Testis (tissue), 3 donors: ENCODE data around the gene NUP35. TPM values are rescaled to one million over a fixed set of nuclear protein-coding genes. Genes with fewer than 3 reads are reported as not detected.

Experiments
- DNase-seq: peaks from one replicate; pipeline ENCODE4 v3.0.0-alpha.2; 2019
- H3K27ac ChIP-seq, 2 donors: fragments of 200-600 bp; sonication (generic); one replicate each; pipeline ENCODE4 v1.5.1; 2019
- H3K27me3 ChIP-seq: fragments of 200-600 bp; sonication (generic); one replicate; pipeline ENCODE4 v1.5.1; 2019
- H3K36me3 ChIP-seq: fragments of 200-600 bp; sonication (generic); one replicate; pipeline ENCODE4 v1.5.1; 2017; ENCODE audit warnings: low read depth; ENCODE audit errors: missing control alignments
- H3K4me1 ChIP-seq: fragments of 200-600 bp; sonication (generic); one replicate; pipeline ENCODE4 v1.5.1; 2019
- H3K4me3 ChIP-seq, 2 donors: fragments of 200-600 bp; sonication (generic); one replicate each; pipeline ENCODE4 v1.5.1; 2017 to 2019
- H3K9me3 ChIP-seq: fragments of 200-600 bp; sonication (generic); one replicate; pipeline ENCODE4 v1.5.1; 2017
- POLR2A ChIP-seq: fragments of 450-650 bp; IDR thresholded peaks from one replicate; pipeline ENCODE4 v1.6.1; 2017; ENCODE audit warnings: antibody characterized with exemption, mild to moderate bottlenecking, moderate library complexity
- WGBS, 2 donors: methylation state at CpG; one replicate each; pipeline ENCODE4 v1.1.5; 2018; 5-methylcytosine and 5-hydroxymethylcytosine counted together
- intact Hi-C: fragments of 100-400 bp; cut with DNase I; formaldehyde crosslinking; loops from one replicate; pipeline ENCODE4 v1.15.1; 2023; ENCODE audit warnings: low total_unique reads
- polyA plus RNA-seq: library from polyadenylated mRNA; stranded (reverse); fragments of 350-450 nt; fragmentation: Illumina TruSeq; extraction: RNeasy Lipid Tissue Mini Kit (QIAGEN cat#74804); gene quantifications from one replicate; pipeline ENCODE4 v1.2.3, GENCODE V29; 2014; ENCODE audit warnings: low read depth, low replicate concordance; ENCODE audit not compliant: insufficient read depth
- total RNA-seq, 2 donors: library from RNA; depleted of rRNA; stranded (reverse); fragments of >200 nt; gene quantifications; one replicate each; pipeline ENCODE4 v1.2.3, GENCODE V29; 2016
- TF ChIP-seq, protein P1 (sequence below), 3 experiments: fragments of 450-650 bp in 2 of 3; fragments of 200-600 bp in 1 of 3; sonication (generic) in 1 of 3; IDR thresholded peaks; one replicate each; pipeline ENCODE4 v1.5.1; 2016 to 2019; ENCODE audit warnings: antibody characterized with exemption in 3 of 3, mild to moderate bottlenecking in 2 of 3, moderate library complexity in 1 of 3

NUP35 gene
- total and polyA plus RNA-seq, 3 donors from 2014 or later: 29.9 to 54.8 (median 35.9) TPM

DNA sequence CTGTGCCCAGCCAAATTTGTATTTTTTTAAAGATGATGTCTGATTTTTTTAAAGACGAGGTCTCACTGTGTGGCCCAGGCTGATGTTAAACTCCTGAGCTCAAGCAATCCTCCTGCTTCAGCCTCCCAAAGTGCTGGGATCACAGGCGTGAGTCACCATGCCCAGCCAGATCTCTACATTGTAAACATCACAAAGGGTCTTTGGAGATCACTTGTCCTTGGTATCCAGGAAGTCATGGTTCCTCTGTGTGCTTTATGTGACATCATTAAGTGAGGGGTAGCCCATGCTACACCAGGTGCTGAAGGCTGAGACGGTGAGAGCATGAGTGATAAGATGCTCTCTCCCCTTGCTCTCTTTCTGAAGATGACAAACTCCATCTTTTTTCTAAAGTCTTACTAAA, 7.0 kb upstream of the NUP35 start:
- Histone ChIP-seq H3K4me3 (no peak overlapping the region), H3K9me3 (no peaks in the 10 kb centered on the region), H3K27me3 (no peaks in the 10 kb centered on the region), H3K27ac (no peak overlapping the region), H3K36me3 (no peaks in the 10 kb centered on the region), H3K4me1 (no peaks in the 10 kb centered on the region)
- intact Hi-C loops: no loop called here
- TF ChIP-seq POLR2A: no peak
- TF ChIP-seq, protein P1, sequence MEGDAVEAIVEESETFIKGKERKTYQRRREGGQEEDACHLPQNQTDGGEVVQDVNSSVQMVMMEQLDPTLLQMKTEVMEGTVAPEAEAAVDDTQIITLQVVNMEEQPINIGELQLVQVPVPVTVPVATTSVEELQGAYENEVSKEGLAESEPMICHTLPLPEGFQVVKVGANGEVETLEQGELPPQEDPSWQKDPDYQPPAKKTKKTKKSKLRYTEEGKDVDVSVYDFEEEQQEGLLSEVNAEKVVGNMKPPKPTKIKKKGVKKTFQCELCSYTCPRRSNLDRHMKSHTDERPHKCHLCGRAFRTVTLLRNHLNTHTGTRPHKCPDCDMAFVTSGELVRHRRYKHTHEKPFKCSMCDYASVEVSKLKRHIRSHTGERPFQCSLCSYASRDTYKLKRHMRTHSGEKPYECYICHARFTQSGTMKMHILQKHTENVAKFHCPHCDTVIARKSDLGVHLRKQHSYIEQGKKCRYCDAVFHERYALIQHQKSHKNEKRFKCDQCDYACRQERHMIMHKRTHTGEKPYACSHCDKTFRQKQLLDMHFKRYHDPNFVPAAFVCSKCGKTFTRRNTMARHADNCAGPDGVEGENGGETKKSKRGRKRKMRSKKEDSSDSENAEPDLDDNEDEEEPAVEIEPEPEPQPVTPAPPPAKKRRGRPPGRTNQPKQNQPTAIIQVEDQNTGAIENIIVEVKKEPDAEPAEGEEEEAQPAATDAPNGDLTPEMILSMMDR (IDR thresholded peaks at IDR 0.05): no peak
- DNase-seq: no peak
- 79 to 83% methylated on average over 3 of the region's 3 CpGs for WGBS, 2 donors

DNA sequence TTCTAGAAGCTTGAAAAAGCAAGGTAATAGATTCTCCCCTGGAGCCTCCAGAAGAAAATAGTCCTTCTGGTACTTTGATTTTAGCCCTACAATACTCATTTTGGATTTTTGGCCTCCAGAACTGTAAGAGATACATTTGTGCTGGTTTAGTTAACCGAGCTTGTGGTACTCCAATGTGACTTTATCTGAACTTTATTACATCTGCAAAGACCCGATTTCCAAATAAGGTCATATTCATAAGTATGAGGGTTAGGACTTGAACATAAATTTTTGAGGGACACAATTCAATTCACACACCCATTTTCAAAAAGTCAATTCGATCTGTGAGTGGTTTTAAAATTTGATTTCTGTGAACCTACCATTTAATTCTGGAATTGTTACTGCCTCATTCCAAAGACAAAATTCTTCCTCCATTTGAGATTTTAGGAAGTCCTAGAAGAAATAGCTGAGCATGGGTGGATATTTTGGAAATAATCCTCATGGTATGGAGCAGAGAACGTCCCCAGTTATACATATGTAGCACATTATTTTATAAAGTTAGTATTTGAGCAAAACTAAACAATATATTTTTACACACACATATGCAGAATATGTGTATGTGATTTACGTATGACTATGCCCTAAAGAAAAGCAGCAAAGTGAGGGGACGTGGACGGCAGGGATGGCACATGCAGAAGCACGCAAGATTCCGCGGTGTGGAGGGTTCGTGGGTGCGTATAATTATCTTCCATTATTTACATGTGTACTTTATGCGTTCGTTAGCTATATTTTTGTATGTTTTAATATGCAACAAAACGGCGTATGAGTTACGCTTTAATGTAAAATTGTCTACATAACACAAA, 905 bp upstream of the NUP35 start:
- TF ChIP-seq POLR2A: no peak
- TF ChIP-seq, protein P1 (IDR thresholded peaks at IDR 0.05): no peak
- Histone ChIP-seq H3K27me3 (no peaks in the 10 kb centered on the region), H3K27ac (peak overlapping the region; percentile 85 to 87), H3K9me3 (no peaks in the 10 kb centered on the region), H3K4me1 (peaks cover 3% of the 10 kb centered on the region), H3K4me3 (peak overlapping the region; percentile 83 to 88), H3K36me3 (no peaks in the 10 kb centered on the region)
- DNase-seq: no peak
- WGBS, 2 donors: 20 to 21% methylated on average over 17 of the region's 17 CpGs
- intact Hi-C loops: no loop called here

DNA sequence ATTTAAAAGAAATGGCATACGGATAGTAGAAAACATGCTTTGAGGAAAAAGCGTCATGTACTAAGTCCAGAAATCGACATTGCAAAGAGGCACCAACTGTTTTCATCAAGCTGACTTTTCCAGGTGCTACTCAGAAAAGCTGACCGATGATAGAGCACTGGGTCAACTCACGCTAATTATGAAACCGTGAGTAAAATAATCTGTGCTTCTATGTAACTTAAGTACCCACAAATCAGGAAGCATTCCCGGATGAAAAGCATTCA, 353 bp upstream of the NUP35 start:
- H3K27me3 ChIP-seq: no peaks in the 10 kb centered on the region
- TF ChIP-seq POLR2A: no peak
- TF ChIP-seq, protein P1 (IDR thresholded peaks at IDR 0.05): no peak
- no peaks in the 10 kb centered on the region for H3K36me3 ChIP-seq
- no peaks in the 10 kb centered on the region for H3K9me3 ChIP-seq
- H3K4me1 ChIP-seq: peaks cover 3% of the 10 kb centered on the region
- 0 to 1% methylated on average over 7 of the region's 7 CpGs for WGBS, 2 donors
- H3K4me3 ChIP-seq: peak overlapping the region; percentile 83 to 88
- intact Hi-C loops: no loop called here
- DNase-seq: no peak
- peak overlapping the region; percentile 85 to 87 for H3K27ac ChIP-seq

DNA sequence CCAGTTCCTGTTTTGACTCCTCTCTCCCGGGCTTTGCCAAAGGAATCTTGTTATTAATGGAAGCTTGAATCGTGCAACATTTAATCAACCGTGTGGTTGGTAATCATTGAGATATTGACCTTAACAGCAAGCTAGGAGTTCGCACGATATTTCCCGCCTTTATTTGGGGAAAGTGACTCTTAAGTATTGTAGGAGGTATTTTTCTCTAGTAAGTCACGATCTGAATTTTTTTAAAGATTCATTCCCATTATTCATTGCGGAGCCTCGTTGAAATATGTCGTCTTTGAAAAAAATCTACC, 663 bp downstream of the NUP35 start:
- intact Hi-C loops: no loop called here
- H3K4me1 ChIP-seq: peaks cover 3% of the 10 kb centered on the region
- WGBS, 2 donors: 0 to 1% methylated on average over 10 of the region's 10 CpGs

More for the DNA sequence above, 663 bp downstream of the NUP35 start:
- peak overlapping the region; percentile 85 to 87 for H3K27ac ChIP-seq
- TF ChIP-seq POLR2A: no peak
- TF ChIP-seq, protein P1 (IDR thresholded peaks at IDR 0.05): no peak
- no peak for DNase-seq
- H3K27me3 ChIP-seq: no peaks in the 10 kb centered on the region
- H3K4me3 ChIP-seq: peak overlapping the region; percentile 83 to 88
- H3K9me3 ChIP-seq: no peaks in the 10 kb centered on the region
- no peaks in the 10 kb centered on the region for H3K36me3 ChIP-seq
